Left colon (tissue), 2 donors: ENCODE data around the gene PODNL1. TPM values are rescaled to one million over a fixed set of nuclear protein-coding genes. Genes with fewer than 3 reads are reported as not detected.

Source experiments
- ATAC-seq: fragments of 200-7000 bp; cut with Tn5 transposase; one replicate; pipeline ENCODE4 v1.9.1; 2020; ENCODE audit warnings: mild to moderate bottlenecking, moderate library complexity
- DNase-seq, 2 donors: peaks; one replicate each; pipeline ENCODE4 v3.0.0-alpha.2; 2020
- intact Hi-C, 2 donors: fragments of 100-400 bp; cut with DNase I in 1 of 2; cut with micrococcal nuclease in 1 of 2; formaldehyde crosslinking; loops; one replicate each; pipeline versions ENCODE4 v1.11.2 to v1.14.0; 2022; cut with DNase I, micrococcal nuclease
- long read RNA-seq: library from polyadenylated mRNA; unstranded; transcript quantifications from one replicate; pipeline ENCODE4 v2.0.0, GENCODE V29; 2021
- total RNA-seq, 2 donors: library from RNA; stranded (reverse); fragmentation: NEBNext Ultra II Directional; extraction: Animal tissue kit (Norgen Biotek cat#: 25700); gene quantifications; one replicate each; pipeline ENCODE4 v1.2.1, GENCODE V29; 2021
- donor health status: DM: no; HTN: no; CAD: no.
- donor health status: DM: yes; HTN: yes; CAD: no.

PODNL1 gene
- total RNA-seq: 1 to 10 TPM; 2.7 to 5.3 TPM
- long read RNA-seq, partial matches to known transcripts: 2 of 5 reads
- long read RNA-seq, other reads (novel, unspliced or antisense): 2 of 5 reads

GRCh38 chr19:13938301-13939064 lies at the start of gene PODNL1:
Gene PODNL1 (minus strand): TSS chr19:13938417. CDS start chr19:13938181, 236 bp downstream.
- intact Hi-C loops: no loop called here
- ATAC-seq: no peak
- DNase-seq: no peak

DNA sequence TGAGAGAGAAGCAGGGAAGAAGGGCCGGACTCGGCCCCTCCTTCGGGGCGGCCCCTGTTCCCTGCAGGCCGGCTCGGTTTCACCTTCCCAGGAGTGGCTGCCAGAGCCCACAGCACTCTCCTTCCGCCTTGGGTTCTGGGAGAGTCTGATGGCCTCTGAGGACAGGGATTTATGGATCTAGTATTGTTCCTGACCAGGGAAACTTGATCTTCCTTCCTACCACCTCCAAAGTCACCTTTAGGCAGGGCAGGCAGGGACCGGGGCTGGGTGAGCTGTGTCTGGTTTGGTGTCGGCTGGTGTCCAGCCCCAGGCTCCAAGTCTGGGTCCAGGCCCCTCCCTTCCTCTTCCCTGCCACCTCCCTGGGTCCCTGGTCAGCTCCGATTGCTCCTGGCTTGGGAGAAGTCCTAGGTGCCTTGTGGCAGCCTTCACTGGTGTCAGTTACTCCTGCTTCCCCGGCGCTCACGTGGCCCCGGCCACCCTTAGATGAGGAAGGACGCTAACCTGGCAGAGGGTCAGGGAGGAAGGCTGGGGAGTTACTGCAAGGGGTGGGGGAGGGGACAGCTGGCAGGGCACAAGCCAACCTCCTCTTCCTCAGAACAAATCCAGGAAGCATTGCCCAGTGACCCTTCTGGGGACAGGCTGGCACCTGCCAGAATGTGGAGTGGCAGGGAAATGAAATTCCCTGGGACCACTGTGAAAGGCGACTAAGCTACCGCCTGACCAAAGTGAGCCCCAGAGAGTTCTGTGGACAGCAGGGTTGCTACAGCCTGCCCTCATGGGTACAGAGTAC lies 49.1 kb upstream of the PODNL1 start:
- ATAC-seq (no peak), DNase-seq (no peak)
- intact Hi-C loops: no loop called here

GRCh38 chr19:13986348-13986904 lies 48.2 kb upstream of the PODNL1 start:
- DNase-seq (peak; percentile 89), ATAC-seq (peak; percentile 57)
- intact Hi-C loops: no loop called here

DNA sequence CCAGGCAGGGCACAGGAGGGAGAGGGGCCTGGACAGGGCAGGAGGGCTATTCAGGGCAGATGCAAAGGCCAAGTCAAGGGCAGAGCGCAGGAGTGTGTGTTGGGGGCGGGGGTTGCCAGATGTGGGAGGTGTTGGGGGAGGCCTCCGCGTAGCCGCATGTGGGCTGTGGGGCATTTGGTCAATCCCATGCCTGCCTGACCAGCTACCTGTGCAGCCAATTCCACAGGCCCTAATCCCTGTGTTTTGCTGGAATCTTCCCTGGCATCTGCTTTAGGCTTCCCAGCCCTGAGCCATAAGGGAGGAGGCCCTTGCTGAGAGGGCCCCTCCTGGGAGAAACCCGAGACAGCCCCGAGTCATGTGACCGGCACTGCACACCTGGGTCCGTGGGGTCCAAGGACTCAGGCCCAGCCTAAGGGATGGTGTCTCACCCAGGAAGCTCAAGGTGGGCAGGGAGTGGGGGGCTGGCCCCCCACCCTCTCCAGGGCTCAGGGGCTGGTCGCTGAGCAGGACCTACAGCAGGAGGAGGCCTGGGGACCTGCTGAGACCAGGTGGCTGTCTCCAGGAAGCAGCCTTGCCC lies 47.6 kb upstream of the PODNL1 start:
- intact Hi-C loops: no loop called here
- ATAC-seq: peak; percentile 2
- no peak for DNase-seq

DNA sequence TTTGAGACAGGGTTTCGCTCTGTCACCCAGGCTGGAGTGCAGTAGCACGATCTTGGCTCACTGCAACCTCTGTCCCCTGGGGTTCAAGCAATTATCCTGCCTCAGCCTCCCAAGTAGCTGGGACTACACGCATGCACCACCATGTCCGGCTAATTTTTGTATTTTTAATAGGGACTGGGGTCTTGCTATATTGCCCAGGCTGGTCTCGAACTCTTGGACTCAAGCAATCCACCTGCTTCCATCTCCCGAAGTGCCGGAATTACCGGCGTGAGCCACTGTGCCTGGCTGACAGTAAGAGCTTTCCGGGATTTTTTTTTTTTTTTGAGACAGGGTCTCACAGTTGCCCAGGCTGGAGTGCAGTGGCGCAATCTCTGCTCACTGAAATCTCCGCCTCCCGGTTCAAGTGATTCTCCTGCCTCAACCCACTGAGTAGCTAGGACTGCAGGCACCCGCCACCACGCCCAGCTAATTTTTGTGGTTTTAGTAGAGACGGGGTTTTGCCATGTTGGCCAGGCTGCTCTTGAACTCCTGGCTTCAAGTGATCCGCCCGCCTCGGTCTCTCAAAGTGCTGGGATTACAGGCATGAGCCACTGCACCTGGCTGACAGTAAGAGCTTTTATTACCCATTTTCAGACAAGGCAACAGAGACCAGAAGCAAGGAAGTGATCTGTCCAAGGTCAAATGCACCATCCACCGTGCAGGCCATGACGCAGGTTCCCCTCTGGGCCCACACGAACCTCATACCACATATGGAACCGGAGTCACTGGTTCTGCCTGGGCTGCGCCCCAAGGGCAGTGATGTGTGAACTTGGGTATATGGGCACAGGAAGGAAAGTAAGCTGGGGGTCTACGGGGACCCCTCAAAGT lies 46.9 kb upstream of the PODNL1 start:
- DNase-seq: no peak
- no peak for ATAC-seq

GRCh38 chr19:13984186-13984585 lies 46.0 kb upstream of the PODNL1 start:
- intact Hi-C loops: no loop called here
- DNase-seq: no peak

More for the DNA sequence above, 46.9 kb upstream of the PODNL1 start:
- intact Hi-C loops: no loop called here

GRCh38 chr19:13983213-13983889 lies 45.1 kb upstream of the PODNL1 start:
- DNase-seq (no peak), ATAC-seq (no peak)
- intact Hi-C loops: no loop called here

More at GRCh38 chr19:13984186-13984585, 46.0 kb upstream of the PODNL1 start:
- no peak for ATAC-seq

GRCh38 chr19:13982773-13983172 lies 44.6 kb upstream of the PODNL1 start:
- intact Hi-C loops: no loop called here
- ATAC-seq (no peak), DNase-seq (no peak)

DNA sequence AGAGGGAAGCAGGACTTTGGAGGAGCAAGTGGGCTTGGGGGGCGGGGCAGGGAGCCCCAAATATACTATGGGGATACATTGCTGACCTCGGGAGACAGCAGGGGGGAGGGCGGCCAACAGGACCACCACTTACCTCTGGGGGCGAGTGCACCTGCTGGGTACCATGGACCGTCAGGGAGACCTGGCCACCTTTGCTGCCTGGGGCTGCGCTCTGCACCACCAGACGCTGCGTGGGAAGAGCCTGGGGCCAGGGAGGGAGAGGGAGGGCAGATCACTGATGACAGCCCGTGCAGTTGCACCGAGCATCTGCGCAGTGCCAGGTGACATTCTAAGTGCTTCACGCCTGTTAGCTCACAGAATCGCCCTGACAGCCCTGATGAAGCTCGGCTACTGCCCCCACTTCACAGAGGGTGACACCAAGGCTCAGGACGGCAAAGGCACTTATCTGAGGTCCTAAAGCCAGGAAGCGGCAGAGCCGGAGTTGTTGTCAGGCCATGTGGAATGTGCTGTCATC lies 43.8 kb upstream of the PODNL1 start:
- DNase-seq (no peak), ATAC-seq (no peak)
- intact Hi-C loops: no loop called here

DNA sequence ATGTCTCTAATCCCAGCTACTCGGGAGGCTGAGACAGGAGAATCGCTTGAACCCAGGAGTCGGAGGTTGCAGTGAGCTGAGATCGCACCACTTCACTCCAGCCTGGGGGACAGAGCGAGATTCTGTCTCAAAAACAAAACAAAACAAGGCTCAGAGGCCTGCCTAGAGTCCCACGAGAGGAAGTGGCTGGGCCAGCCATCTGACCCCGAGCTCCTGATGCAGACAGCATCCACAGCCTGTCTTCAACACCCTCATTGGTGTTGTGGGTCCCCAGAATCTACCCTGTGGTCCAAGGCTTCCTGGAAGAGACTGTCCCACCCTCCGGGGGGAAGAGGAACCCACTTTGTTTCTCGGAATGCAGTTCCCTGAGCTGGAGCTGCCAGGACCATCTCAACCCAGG lies 43.2 kb upstream of the PODNL1 start:
- no peak for DNase-seq
- intact Hi-C loops: no loop called here
- no peak for ATAC-seq

DNA sequence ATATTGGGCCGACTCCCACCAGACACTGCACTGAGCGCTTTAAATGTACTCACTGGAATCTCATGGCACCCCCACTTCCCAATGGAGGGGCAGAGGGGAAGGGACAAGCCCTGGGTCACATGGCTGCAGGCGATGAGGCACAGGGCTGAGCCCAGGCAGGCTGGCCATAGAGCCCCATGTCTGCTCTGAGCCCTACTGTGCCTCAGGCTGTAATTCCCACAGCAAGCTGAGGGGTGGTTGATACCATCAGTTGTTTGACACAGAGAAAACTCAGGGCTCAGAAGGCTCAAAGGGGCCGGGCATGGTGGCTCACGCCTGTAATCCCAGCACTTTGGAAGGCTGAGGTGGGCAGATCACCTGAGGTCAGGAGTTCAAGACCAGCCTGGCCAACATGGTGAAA lies 42.8 kb upstream of the PODNL1 start:
- ATAC-seq (no peak), DNase-seq (no peak)
- intact Hi-C loops: no loop called here

DNA sequence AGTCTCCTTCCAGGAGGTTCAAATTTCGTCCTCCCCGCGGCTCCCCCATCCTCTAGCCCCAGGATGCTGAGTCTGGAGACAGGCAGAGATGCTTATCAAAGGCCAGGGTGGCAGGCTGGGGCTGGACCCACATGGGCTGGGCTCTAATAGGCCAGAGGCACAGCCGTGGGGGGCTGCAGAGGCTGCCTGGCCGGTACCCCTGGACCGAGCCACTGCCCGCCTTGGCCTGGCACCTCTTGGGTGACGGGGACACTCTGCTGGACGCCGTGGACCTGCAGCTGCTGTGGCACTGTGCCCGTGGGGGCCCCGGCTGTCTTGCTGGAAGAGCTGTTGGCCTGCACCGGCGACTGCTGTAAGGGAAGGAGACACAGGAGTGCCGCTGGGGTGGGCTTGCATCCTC lies 42.1 kb upstream of the PODNL1 start:
- intact Hi-C loops: no loop called here
- ATAC-seq: no peak
- DNase-seq: no peak

- ATAC-seq: no peak
- DNase-seq: no peak
- intact Hi-C loops: no loop called here
These were observed 41.5 kb upstream of the PODNL1 start for GRCh38 chr19:13979686-13980085.

DNA sequence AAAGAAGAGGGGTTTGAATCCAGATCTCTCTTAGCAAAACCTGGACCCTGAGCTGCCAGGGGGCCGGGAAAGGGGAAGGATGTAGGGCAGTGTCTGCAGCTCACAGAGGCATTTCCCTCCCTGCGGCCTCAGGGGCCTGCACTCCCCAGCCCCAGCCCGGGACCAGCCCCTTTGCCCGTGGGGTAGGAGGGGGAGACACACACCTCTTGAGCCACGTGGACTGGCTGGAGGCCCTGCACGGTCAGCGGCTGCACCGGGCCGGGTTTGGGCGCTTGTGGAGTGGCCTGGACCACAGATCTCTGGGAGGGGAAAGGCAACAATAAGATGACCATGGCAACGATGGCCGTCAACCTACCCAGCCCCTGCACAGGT lies 41.0 kb upstream of the PODNL1 start:
- ATAC-seq: peak; percentile 10
- DNase-seq: no peak
- intact Hi-C loops: no loop called here

GRCh38 chr19:13978351-13979243 lies 40.4 kb upstream of the PODNL1 start:
- ATAC-seq (peak; percentile 73), DNase-seq (peak; percentile 81 to 85)
- intact Hi-C loops: no loop called here

- no peak for ATAC-seq
- no peak for DNase-seq
- intact Hi-C loops: no loop called here
These were observed 39.6 kb upstream of the PODNL1 start for GRCh38 chr19:13977803-13978202.

- ATAC-seq (no peak), DNase-seq (no peak)
- intact Hi-C loops: no loop called here
These were observed 38.2 kb upstream of the PODNL1 start for GRCh38 chr19:13976446-13976845.
